ENCODE data around the gene XPR1. TPM values are rescaled to one million over a fixed set of nuclear protein-coding genes. Genes with fewer than 3 reads are reported as not detected.

Gene XPR1
- total and polyA plus RNA-seq, 2 of the 8 experiments (the other 6 are each of a cell fraction or from before 2014, with no cell fraction given) = 28.6 to 43.9 TPM

GRCh38 chr1:180611016-180611930, 20.5 kb upstream of the XPR1 start:
- Histone ChIP-seq H3K23ac (ENCODE audit: insufficient read length) (no peak overlapping the region), H2BK20ac (ENCODE audit: low read length) (no peak overlapping the region), H4K91ac (replicated peaks; ENCODE audit: insufficient read length, low read length) (no peak overlapping the region), H4K8ac (ENCODE audit: extremely low read depth, insufficient read depth, low read length) (no peak overlapping the region), H3K23me2 (ENCODE audit: low read depth, low read length) (no peaks in the 10 kb centered on the region), H3K4me2 (ENCODE audit: insufficient read depth in 1 of 2, low read depth in 2 of 2, low read length in 2 of 2) (no peak overlapping the region), H3K9me3 (ENCODE audit: insufficient read depth in 2 of 2, low read depth in 1 of 2, low read length in 1 of 2) (no peaks in the 10 kb centered on the region), H3K14ac (ENCODE audit: insufficient read length) (no peak overlapping the region), H3K18ac (ENCODE audit: extremely low read depth, low read length) (no peak overlapping the region), H3K4ac (replicated peaks; ENCODE audit: insufficient read length, low read depth, low read length) (no peak overlapping the region), H2AK5ac (ENCODE audit: low read depth, low read length) (no peak overlapping the region), H2BK120ac (replicated peaks; ENCODE audit: low read depth, low read length) (no peak overlapping the region), H3K36me3 (ENCODE audit: control insufficient read depth in 2 of 4, insufficient read depth in 4 of 4, low read length in 3 of 4) (no peaks in the 10 kb centered on the region), H3K56ac (replicated peaks; ENCODE audit: insufficient read length, low read depth, low read length) (no peak overlapping the region), H2BK15ac (ENCODE audit: low read length) (no peak overlapping the region), H2BK12ac (ENCODE audit: low read depth, low read length) (no peak overlapping the region), H3K4me1 (replicated peaks in 1 of 4; ENCODE audit: control insufficient read depth in 3 of 4, insufficient read depth in 4 of 4, low read length in 3 of 4) (peaks cover 0 to 10% (median 2%) of the 10 kb centered on the region in 4 experiments; a peak in 4 of 7 replicates), H2AFZ (ENCODE audit: low read length) (no peak overlapping the region), H4K5ac (ENCODE audit: insufficient read length, low read depth, low read length) (no peak overlapping the region), H3K4me3 (ENCODE audit: extremely low read depth in 1 of 4, insufficient read depth in 2 of 4, low read depth in 3 of 4, low read length in 4 of 4) (no peak overlapping the region), H3K79me1 (ENCODE audit: low read depth, low read length) (no peaks in the 10 kb centered on the region), H3K9ac (replicated peaks in 1 of 4; ENCODE audit: extremely low read depth in 1 of 4, low read depth in 3 of 4, low read length in 3 of 4) (no peak overlapping the region), H3K27me3 (replicated peaks in 1 of 4; ENCODE audit: control insufficient read depth in 3 of 4, extremely low read depth in 1 of 4, insufficient read depth in 3 of 4, low read length in 3 of 4) (no peaks in the 10 kb centered on the region), H3K27ac (ENCODE audit: low read depth, low read length) (no peak overlapping the region), H3K79me2 (ENCODE audit: control insufficient read depth in 1 of 2, insufficient read depth in 2 of 2, low read length in 2 of 2) (no peaks in the 10 kb centered on the region), H2BK5ac (ENCODE audit: low read depth, low read length) (no peak overlapping the region), H4K20me1 (replicated peaks in 1 of 2; ENCODE audit: control insufficient read depth in 1 of 2, insufficient read depth in 2 of 2, low read length in 2 of 2) (no peaks in the 10 kb centered on the region)
- DNase-seq (ENCODE audit: low read depth in 1 of 2, low spot score in 2 of 2) (no peak), FAIRE-seq (no peak)
- CTCF ChIA-PET (ENCODE audit: partially characterized antibody) = interaction anchor here (0.6 to 1.6 kb wide), 4 partner anchors 20 to 252 kb away, joined by 3 to 4 read pairs (median 4); no protein-coding TSS in a partner anchor
- POLR2A ChIA-PET (ENCODE audit: partially characterized antibody) = interaction anchor here (1.6 kb wide), 1 partner anchor 167 kb away, joined by 4 read pairs; no protein-coding TSS in a partner anchor
- WGBS, 2 experiments (ENCODE audit: extremely low coverage in 1 of 2, insufficient coverage in 1 of 2, insufficient read length in 1 of 2, insufficient replicate concordance in 2 of 2, low coverage in 1 of 2, low lambda C conversion rate in 2 of 2, missing lambda C conversion rate in 1 of 2) = 84% methylated on average over 9 of the region's 9 CpGs; no CpG with 5 or more reads in 1 of the 2 experiments
- no peak for TF ChIP-seq POLR2AphosphoS5 (IDR thresholded peaks at IDR 0.05; ENCODE audit: low read depth, low read length)
- no peak for TF ChIP-seq NRF1 (IDR thresholded peaks at IDR 0.05; ENCODE audit: low read depth, low read length)
- no peak for TF ChIP-seq ASH2L (IDR thresholded peaks at IDR 0.05; ENCODE audit: low read length)
- TF ChIP-seq KDM1A (IDR thresholded peaks at IDR 0.05; ENCODE audit: borderline replicate concordance, low read length) = no peak
- no peak for TF ChIP-seq RBBP5 (IDR thresholded peaks at IDR 0.05; ENCODE audit: borderline replicate concordance, low read depth, low read length)
- no peak for TF ChIP-seq RFX5 (IDR thresholded peaks at IDR 0.05; ENCODE audit: borderline replicate concordance, low read depth, low read length)
- TF ChIP-seq FOSL1 (IDR thresholded peaks at IDR 0.05; ENCODE audit: insufficient read depth, low read depth, low read length) = no peak
- no peak for TF ChIP-seq TCF12 (IDR thresholded peaks at IDR 0.05; ENCODE audit: low read depth, low read length)

Measured in H1 (cell line).